Frontal cortex (tissue), 4 donors: ENCODE data around the gene C20orf96. TPM values are rescaled to one million over a fixed set of nuclear protein-coding genes. Genes with fewer than 3 reads are reported as not detected.

Source experiments
- DNase-seq, 2 donors: peaks; one replicate each; pipeline ENCODE4 v3.0.0; 2012; ENCODE audit warnings: low spot score in 2 of 2
- FAIRE-seq: peaks from 2 replicates; lab custom pipeline; 2012; peaks lifted over from hg19 to GRCh38; lab: Jason Lieb, UNC
- total RNA-seq: library from RNA; depleted of rRNA; stranded (reverse); fragments of >200 nt; gene quantifications from one replicate; pipeline ENCODE4 v1.2.3, GENCODE V29; 2014
- donor health status: control.
- donor health status: control.
- donor health status: control.

The C20orf96 gene
- total RNA-seq, 1 donor from 2014 or later: 7.3 TPM

DNA sequence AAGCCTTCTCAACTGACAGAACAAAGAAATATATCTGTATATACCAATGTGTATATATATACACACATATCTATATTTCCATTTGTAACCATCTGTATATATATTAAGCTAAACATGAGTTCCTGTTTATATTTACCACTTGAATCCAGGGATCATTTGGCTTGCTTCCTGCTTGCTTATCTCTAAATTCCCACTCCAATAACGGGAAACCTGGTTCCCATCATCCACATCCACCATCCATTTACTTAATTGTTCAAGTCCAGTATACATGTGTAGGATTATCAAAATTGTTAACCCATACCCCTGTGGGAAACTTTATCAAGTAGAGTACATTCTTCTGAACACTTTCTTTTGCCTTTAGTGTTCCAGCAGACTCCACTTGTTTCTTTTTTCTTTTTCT, 22.3 kb upstream of the C20orf96 start:
- DNase-seq (no peak), FAIRE-seq (no peak)

DNA sequence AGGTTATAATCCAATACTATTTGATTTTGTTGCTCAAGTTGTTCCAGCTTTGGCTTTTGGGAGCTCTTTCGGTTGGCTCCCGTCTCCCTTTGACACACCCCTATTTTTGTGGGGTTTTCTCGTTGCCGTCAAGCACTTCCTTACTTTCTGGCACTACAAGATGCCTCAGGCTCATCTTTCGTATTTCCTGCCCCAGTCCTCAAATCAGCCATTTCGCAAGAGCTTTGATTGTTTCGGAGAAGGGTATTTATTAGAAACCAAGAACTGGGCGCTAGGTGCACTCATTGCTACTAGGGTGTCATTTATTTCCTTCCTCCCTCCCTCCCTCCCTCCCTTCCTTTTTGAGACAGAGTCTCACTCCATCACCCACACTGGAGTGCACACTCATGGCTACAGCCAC, 21.5 kb upstream of the C20orf96 start:
- FAIRE-seq (no peak), DNase-seq (no peak)

DNA sequence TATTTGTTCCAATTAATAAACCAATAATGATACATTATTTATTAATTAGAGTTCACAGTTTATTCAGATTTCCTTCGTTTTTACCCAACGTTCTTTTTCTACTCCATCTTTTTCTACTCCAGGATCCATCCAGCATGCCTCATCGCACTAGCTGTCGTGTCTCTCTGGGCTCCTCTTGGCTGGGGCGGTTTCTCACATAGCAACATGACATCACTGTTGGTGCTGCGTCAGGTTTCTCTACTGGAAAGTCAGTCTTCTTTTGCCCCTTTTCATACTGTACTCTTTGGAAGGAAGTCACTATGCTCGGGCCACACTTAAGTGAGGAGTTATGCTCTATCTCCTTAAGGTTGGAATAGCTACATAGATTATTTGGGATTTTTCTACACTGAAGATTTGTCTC, 21.1 kb upstream of the C20orf96 start:
- FAIRE-seq (no peak), DNase-seq (no peak)

DNA sequence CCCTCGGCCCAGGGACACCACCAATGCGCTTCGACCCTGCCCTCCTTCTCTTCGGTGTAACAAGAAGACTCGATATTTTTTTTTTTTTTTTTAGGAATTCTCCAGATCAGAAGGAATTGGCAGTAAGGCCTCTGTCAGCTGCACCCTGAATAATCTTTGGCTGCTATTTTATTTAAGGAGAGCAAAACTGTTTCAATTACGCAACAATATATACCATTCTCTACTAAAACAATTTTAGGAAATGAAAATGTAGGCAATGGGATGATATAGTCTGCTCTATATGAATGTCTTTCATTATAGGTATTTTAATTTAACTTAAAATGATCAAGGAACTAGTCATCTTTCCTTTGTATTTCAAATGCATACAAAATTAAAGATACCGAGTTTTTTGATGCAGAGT, 20.1 kb upstream of the C20orf96 start:
- DNase-seq: no peak
- FAIRE-seq: peak; percentile 99

DNA sequence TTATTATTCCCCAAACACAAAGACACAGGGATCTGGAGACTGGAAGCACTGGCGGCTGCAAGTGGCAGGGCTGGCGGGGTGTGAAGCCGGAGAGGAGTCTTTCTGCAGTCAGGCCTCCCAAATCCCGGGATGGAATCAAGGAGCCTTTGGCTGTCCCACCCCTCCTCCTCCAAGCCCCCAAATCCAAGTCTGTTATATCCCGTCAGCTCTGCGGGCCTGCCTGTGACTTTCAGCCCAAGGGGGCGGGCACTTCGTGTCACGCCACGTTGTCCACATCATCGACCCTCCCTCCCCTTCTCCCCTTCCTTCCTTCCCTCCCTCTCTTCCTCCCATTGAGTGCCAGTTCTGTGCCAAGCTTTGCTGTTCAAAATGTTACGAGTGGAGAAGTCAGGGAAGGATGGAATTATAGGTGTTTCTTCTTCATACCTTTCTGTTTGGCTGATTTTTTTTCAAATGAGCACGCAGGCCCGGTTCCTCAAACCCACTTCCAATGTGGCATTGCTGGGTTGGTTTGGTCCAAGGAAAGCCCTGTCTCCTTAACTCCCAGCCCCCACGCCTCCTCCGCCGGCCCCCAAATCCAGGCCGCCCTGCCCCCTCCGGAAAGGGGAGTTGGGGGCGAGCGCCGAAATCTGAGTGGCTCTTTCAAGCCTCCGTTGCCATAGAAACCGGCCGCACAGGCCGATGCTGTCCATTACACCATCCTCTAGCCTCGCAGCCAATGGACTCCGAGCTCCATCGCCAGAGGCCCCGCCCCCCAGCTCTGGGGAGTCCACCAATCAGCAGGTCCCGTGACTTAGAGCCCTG, 19.5 kb upstream of the C20orf96 start:
- DNase-seq: peak; percentile 89 to 97
- no peak for FAIRE-seq

DNA sequence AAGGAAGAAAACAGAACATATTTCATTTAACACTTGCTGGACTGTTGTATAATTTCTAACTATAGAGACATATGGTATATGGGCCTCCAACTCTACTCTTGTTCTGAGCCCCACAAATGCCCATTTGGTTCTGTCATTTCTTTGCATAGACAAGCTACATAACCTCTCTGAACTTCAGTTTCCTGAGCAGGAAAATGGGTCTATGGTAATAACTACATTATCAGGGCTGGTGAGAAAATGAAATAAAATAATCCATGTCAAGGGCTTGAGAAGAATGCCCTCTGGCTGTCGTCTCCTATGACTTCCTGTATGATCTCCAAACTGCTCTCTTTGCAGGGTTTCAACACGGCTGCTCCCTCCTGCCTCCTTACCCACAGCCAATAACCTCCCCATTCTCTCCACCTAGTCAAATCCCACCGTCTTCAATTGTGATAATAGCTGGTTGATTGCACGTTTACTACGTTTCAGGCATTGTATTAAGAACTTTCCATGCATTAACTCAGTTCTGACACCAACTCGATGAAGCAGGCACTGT, 18.8 kb upstream of the C20orf96 start:
- no peak for FAIRE-seq
- no peak for DNase-seq

DNA sequence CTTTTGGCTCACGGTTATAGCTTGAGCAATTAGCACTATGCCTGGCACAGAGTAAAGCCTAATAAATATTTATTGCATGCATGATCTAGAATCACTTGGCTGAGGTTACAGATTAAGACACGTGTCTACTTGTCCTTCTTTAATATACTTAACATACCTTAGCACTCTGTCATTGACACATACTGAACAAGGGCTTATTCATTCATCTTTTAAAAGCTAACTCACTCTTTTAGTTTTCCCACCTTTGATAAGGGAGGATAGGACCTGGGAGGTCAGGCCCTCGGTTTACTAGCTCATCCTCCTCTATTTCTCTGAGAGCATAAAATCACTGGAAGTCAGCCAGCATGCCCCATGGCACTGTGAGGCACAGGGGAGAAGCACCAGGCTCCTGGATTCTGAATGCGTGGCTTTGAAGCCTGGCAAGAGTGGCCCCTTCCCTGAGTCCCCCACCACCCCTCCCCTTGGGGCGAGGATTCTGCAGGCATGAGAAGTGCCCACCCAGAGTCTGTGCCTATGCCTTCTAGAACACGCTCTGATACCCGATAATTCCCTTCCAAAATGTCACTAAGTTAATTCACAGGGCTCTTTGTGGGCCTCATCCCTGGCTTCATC, 18.0 kb upstream of the C20orf96 start:
- FAIRE-seq: no peak
- DNase-seq: no peak

DNA sequence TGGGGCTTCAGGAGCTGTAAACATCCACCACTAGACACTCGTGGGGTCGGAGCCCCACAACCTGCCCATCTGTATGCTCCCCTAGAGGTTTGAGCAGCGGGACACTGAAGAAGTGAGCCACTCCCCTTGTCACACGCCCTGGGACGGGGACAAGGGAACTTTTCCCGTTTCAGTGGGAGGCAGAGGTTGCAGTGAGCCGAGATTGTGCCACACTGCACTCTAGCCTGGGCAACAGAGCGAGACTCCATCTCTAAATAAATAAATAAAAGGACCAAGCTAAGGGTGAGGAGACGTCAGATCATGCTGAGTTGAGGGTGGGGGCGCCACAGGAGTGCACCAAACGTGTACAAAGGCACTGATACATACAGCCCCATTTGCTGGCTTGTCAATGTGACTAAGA, 15.2 kb upstream of the C20orf96 start:
- DNase-seq (no peak), FAIRE-seq (no peak)

DNA sequence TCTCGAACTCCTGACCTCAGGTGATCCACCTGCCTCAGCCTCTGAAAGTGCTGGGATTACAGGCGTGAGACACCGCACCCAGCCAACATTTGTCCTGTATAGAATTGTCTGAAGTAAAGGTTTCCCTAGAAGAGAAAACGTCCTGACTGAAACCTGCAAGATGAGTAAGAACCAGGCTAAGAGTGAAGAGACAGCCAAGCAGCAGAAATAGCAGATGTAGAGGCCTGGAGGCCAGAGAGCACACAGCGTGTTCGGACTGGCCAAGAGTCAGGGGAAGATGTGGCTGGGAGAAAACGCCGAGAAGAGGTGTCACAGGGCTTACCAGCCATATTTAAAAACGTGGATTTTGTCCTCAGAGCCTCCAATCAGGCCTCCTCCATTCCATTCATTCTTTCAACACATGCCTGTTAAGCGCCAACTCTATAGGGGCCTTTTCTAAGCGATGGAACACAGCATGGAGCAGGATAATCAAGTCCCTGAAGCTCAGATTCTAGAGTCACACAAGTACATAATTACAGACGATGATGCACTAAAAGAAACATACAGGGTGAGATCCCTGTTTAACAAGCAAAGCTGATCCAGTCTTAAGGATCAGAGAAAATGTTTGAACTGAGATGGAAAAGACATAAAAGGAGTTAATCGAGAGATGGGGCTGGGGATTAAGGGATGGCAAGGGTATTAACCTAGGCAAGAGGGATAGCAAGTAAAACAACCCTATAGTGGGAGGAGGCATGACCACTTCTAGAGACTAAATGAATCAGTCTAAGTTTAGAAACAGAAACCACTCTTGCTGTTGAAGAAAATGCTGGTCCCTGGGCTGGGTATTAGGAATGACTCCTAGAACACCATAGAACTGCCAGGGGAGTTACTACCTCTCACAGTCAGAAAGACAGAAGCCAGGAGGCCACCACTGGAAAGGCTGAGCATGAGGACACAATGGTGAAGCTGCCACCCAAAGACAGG, 11.6 kb upstream of the C20orf96 start:
- DNase-seq: no peak
- no peak for FAIRE-seq

DNA sequence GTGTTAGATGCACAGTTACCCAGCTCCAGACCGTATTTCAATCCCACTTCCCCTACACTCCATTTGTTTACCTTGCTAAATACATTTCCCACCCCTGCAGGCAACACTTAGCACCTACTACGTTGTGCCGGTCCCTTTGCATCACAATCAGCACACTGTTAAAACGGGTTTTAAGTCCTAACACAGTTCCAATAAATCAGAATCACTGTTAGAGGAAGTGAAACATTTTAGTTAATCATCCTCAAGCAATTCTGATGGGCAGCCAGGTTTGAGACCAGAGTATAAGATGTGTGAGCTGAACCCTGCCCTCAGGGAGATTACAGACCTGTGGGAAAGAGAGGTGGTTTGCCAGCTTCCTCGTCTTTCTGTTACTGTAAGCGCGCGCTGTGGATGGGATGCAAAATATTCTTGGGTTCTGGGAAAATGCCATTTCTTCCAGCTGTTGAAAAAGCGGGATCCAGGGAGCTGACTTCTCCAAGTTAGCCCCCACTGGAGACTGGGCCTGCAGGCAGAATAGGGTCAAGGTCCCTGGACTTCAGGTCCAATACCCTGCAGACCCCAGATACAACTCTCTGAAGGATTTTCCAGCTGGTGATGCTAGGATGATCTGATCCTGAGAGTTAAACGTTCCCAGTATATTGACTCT, 9.9 kb upstream of the C20orf96 start:
- no peak for FAIRE-seq
- DNase-seq: no peak

DNA sequence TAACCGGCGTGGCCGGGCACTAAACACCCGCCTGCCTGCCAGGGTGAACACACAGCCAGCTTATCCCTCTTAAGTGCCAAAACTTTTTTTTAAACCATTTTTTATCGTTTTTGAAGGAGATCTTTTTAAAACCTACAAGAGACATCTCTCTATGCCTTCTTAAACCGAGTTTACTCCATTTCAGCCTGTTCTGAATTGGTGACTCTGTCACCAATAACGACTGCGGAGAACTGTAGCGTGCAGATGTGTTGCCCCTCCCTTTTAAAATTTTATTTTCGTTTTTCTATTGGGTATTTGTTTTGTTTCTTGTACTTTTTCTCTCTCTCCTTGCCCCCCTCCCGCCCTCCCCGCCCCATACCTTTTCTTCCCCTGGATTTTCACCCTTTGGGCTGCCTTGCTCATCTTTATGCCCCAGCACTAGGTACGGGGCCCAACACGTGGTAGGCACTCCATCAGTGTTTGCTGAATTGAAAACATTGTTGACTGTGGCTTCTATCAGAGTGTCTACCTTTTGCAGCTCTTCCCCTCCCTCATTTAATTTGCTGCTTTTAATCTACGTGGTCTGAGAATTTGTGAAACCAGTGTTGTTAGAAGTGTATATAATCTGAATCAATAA, 8.3 kb upstream of the C20orf96 start:
- DNase-seq (no peak), FAIRE-seq (no peak)

DNA sequence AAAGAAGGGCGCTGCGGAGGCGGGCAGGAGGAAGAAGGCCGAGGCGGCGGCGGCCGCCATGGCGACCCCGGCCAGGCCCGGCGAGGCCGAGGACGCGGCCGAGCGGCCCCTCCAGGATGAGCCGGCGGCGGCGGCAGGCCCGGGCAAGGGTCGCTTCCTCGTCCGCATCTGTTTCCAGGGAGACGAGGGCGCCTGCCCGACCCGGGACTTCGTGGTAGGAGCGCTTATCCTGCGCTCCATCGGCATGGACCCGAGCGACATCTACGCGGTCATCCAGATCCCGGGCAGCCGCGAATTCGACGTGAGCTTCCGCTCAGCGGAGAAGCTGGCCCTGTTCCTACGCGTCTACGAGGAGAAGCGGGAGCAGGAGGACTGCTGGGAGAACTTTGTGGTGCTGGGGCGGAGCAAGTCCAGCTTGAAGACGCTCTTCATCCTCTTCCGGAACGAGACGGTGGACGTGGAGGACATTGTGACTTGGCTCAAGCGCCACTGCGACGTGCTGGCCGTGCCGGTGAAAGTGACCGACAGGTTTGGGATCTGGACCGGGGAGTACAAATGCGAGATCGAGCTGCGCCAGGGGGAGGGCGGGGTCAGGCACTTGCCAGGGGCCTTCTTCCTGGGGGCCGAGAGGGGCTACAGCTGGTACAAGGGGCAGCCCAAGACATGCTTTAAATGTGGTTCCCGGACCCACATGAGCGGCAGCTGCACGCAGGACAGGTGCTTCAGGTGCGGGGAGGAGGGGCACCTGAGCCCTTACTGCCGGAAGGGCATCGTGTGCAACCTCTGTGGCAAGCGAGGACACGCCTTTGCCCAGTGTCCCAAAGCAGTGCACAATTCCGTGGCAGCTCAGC, 7.6 kb upstream of the C20orf96 start:
- DNase-seq: peak; percentile 67 to 72
- no peak for FAIRE-seq

DNA sequence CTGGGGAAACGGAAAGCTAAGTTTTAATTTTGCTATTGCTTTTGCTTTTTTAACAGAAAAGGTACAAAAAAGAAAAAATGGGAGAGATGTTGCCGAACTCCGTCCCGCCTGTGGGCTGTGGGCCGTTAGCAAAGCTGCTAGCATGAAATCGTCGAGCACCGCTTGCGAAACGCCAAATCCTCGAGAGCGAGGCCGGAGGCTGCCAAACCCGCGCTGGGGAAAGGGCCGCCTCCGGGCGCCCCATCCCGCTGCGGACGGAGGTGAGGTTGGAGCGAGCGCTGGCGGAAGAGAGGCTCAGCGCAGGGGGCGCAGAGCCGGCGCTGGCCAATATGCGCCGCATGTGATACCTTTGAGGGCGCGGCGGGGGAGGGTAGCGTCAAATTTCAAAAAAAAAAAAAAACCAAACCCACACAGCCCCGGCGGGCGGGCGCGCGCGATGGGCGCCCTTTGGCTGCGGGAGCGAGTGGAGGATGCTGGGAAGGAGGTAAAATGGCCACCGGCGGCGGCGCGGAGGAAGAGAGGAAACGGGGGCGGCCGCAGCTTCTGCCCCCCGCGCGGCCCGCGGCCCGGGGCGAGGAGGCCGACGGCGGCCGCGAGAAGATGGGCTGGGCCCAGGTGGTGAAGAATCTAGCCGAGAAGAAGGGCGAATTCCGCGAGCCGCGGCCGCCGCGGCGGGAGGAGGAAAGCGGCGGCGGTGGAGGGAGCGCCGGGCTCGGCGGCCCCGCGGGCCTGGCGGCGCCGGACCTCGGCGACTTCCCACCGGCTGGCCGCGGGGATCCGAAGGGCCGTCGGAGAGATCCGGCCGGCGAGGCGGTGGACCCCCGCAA, 6.8 kb upstream of the C20orf96 start, which contains the start of gene ZCCHC3:
Gene ZCCHC3 (plus strand): TSS at position 473 of the 827 bp plus-strand sequence. CDS start 17 bp downstream, at position 490.
- FAIRE-seq: no peak
- DNase-seq: peak; percentile 80 to 86

DNA sequence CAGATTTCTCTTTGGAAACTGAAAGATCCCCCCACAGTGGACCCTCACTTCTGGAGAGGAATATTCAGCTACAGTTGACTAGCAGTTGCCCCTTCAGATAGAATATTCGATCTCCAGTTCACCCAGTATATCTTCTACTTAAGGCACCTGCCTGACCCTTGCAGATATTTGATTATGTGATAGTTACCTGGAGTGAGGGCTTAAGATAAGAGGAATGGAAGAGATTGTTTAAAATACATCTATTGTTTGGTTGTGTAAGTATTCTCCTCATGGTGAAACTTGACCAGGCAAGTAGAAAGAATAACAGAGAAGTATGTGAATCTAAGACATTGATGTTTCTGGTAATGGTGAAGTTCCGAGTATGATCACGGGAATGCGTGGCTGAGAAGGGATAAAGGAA, 5.3 kb upstream of the C20orf96 start:
- FAIRE-seq (no peak), DNase-seq (no peak)

DNA sequence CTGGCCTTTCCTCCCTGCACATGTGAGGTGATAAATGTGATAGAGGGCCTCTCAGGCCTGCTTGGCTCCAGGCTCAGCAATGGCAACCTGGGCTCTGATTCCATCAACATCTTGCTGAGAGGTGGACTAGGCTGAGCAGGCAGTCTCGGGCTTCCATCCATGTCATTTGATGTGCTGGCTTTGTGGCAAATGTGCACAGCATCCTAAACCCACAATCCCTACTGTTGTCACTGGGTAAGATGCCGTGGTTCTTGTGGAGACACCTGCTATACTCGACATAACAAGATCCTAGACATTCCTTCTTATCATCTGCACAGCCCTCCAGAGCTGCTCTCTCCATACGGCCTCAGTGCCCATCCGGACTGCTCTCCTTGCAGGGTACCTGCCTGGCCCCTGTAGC, 4.1 kb upstream of the C20orf96 start:
- no peak for DNase-seq
- FAIRE-seq: no peak

DNA sequence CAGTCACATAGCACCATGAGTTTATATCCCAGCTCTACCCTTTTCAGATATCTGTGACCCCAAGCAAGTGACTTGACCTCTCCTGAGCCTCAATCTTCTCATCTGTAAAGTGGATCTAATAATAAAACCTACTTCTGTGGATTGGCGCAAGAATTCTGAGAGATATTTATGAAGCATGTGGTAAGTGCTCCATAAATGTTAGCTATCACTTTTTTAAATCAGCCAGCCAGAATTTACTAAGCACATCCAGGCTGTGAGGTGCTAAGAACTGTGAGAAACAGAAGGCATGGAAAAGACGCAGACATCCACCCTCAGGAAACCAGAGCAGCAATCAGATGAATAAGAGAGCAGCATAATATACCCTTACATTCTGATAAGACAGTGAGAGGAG, 862 bp downstream of the C20orf96 start:
- FAIRE-seq: no peak
- DNase-seq: no peak

DNA sequence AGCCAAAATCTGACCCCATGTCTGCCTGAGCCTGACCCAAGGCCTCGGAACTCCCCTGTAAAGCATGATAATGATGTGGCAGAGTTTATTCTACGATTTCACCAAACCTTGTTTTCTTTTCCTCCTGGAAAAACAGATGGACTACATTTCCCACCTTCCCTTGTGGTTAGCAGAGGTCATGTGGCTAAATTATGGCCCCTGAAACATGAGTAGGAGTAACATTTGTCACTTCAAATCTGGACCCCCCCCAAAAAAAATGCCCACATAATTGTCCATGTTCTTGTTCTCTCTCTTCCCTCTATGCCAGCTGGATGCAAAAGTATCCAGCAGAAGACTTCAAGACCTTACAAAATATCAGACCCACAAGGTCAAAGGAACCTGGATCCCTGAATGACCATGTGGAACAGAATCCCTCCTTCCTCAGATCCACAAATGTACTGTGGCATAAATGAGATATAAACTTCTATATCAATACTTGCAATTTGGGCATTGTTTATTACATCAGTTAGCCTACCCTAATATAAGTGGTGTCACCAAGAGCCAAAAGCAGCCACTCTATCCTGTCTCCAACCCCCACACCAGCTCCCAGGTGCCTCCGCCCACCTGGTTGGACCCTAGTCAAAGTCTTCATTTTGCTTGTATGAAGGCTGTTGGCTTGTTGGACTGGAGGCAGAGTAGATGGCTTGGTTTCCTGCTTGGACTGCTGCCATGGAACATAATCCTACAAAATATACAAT, 1.4 kb downstream of the C20orf96 start:
- DNase-seq: no peak
- FAIRE-seq: no peak
